Upper lobe of left lung (tissue), 6 donors: ENCODE results near the gene DPYSL3. TPM values are rescaled to one million over a fixed set of nuclear protein-coding genes. Genes with fewer than 3 reads are reported as not detected.

ENCODE experiments used
- ATAC-seq, 2 donors: fragments of 200-7000 bp; cut with Tn5 transposase; one replicate each; pipeline ENCODE4 v1.9.1; 2022; ENCODE audit warnings: mild to moderate bottlenecking in 2 of 2, moderate library complexity in 2 of 2; ENCODE audit not compliant: low FRiP score in 2 of 2
- DNase-seq, 2 donors: peaks; one replicate each; pipeline ENCODE4 v3.0.0-alpha.2; 2019 to 2020
- H3K27ac ChIP-seq, 4 donors: fragments of 200-600 bp; sonication (generic); one replicate each; pipeline ENCODE4 v1.5.1; 2016 to 2019
- H3K27me3 ChIP-seq, 4 donors: fragments of 200-600 bp; sonication (generic); one replicate each; pipeline ENCODE4 v1.5.1; 2017 to 2019
- H3K36me3 ChIP-seq, 4 donors: fragments of 200-600 bp; sonication (generic); one replicate each; pipeline ENCODE4 v1.5.1; 2016 to 2019
- H3K4me1 ChIP-seq, 4 donors: fragments of 200-600 bp; sonication (generic); one replicate each; pipeline ENCODE4 v1.5.1; 2018 to 2019
- H3K4me3 ChIP-seq, 4 donors: fragments of 200-600 bp; sonication (generic); one replicate each; pipeline ENCODE4 v1.5.1; 2017 to 2019; ENCODE audit warnings: mild to moderate bottlenecking in 2 of 4, moderate library complexity in 1 of 4
- H3K9me3 ChIP-seq, 4 donors: fragments of 200-600 bp; sonication (generic); one replicate each; pipeline ENCODE4 v1.5.1; 2018 to 2019
- EP300 ChIP-seq, 4 donors: sonication (generic); formaldehyde crosslinking; IDR thresholded peaks; one replicate each; pipeline ENCODE4 v1.5.1; 2017; ENCODE audit warnings: antibody characterized with exemption in 4 of 4, control low read depth in 2 of 4
- POLR2A ChIP-seq, 4 donors: fragments of 450-650 bp; IDR thresholded peaks; one replicate each; pipeline ENCODE4 v1.5.1; 2016 to 2017; ENCODE audit warnings: antibody characterized with exemption in 4 of 4, mild to moderate bottlenecking in 2 of 4
- POLR2AphosphoS5 ChIP-seq, 2 donors: sonication (generic); formaldehyde crosslinking; IDR thresholded peaks; one replicate each; pipeline ENCODE4 v1.5.1; 2017; ENCODE audit warnings: antibody characterized with exemption in 2 of 2
- WGBS, 2 donors: methylation state at CpG; one replicate each; pipeline ENCODE4 v1.1.5; 2017 to 2018; 5-methylcytosine and 5-hydroxymethylcytosine counted together
- total RNA-seq, 6 donors: library from RNA; depleted of rRNA in 4 of 6; stranded (reverse); fragments of >200 nt in 4 of 6; gene quantifications; one replicate each; pipeline versions ENCODE4 v1.1.0 to v1.2.1, GENCODE V29; 2016 to 2021
- TF ChIP-seq, protein P1 (sequence below), 6 experiments: fragments of 450-650 bp in 4 of 6; fragments of 200-600 bp in 2 of 6; sonication (generic) in 2 of 6; IDR thresholded peaks; one replicate each; pipeline ENCODE4 v1.5.1; 2016 to 2019; ENCODE audit warnings: antibody characterized with exemption in 6 of 6
- donor health status: DM: no; HTN: no; CAD: no; lungs with moderate emphysema.
- donor health status: DM: no; HTN: yes; CAD: no; lungs with severe emphysema.

Gene DPYSL3
- total RNA-seq, 6 donors from 2014 or later, result 24.4 to 85.1 (median 40.6) TPM

GRCh38 chr5:147359581-147359980, 150.3 kb downstream of the DPYSL3 start:
- ATAC-seq, result no peak
- TF ChIP-seq POLR2AphosphoS5 (IDR thresholded peaks at IDR 0.05) (no peak), POLR2A (IDR thresholded peaks at IDR 0.05) (no peak), EP300 (IDR thresholded peaks at IDR 0.05) (no peak)
- TF ChIP-seq, protein P1, sequence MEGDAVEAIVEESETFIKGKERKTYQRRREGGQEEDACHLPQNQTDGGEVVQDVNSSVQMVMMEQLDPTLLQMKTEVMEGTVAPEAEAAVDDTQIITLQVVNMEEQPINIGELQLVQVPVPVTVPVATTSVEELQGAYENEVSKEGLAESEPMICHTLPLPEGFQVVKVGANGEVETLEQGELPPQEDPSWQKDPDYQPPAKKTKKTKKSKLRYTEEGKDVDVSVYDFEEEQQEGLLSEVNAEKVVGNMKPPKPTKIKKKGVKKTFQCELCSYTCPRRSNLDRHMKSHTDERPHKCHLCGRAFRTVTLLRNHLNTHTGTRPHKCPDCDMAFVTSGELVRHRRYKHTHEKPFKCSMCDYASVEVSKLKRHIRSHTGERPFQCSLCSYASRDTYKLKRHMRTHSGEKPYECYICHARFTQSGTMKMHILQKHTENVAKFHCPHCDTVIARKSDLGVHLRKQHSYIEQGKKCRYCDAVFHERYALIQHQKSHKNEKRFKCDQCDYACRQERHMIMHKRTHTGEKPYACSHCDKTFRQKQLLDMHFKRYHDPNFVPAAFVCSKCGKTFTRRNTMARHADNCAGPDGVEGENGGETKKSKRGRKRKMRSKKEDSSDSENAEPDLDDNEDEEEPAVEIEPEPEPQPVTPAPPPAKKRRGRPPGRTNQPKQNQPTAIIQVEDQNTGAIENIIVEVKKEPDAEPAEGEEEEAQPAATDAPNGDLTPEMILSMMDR (IDR thresholded peaks at IDR 0.05), result no peak
- DNase-seq, result no peak
- Histone ChIP-seq H3K4me1 (no peaks in the 10 kb centered on the region), H3K27ac (no peak overlapping the region), H3K36me3 (no peaks in the 10 kb centered on the region), H3K9me3 (no peaks in the 10 kb centered on the region), H3K27me3 (no peaks in the 10 kb centered on the region), H3K4me3 (no peak overlapping the region)
- WGBS, 2 donors, result 80 to 86% methylated on average over 2 of the region's 2 CpGs

- DNase-seq (no peak), ATAC-seq (no peak)
- no peaks in the 10 kb centered on the region for H3K9me3 ChIP-seq
- no peaks in the 10 kb centered on the region for H3K27me3 ChIP-seq
- WGBS, 2 donors, result 55 to 65% methylated on average over 1 of the region's 1 CpG
- no peak overlapping the region for H3K4me3 ChIP-seq
- no peaks in the 10 kb centered on the region for H3K36me3 ChIP-seq
- no peaks in the 10 kb centered on the region for H3K4me1 ChIP-seq
- H3K27ac ChIP-seq, result no peak overlapping the region
- TF ChIP-seq, protein P1 (IDR thresholded peaks at IDR 0.05), result no peak
- no peak for TF ChIP-seq POLR2A (IDR thresholded peaks at IDR 0.05)
- TF ChIP-seq POLR2AphosphoS5 (IDR thresholded peaks at IDR 0.05), result no peak
- no peak for TF ChIP-seq EP300 (IDR thresholded peaks at IDR 0.05)
Observed at GRCh38 chr5:147359101-147359500, 150.8 kb downstream of the DPYSL3 start.

GRCh38 chr5:147349241-147349640, 160.6 kb downstream of the DPYSL3 start:
- WGBS, 2 donors, result 71 to 72% methylated on average over 2 of the region's 2 CpGs
- H3K36me3 ChIP-seq, result no peaks in the 10 kb centered on the region
- H3K4me1 ChIP-seq, result no peaks in the 10 kb centered on the region
- no peaks in the 10 kb centered on the region for H3K27me3 ChIP-seq
- TF ChIP-seq POLR2AphosphoS5 (IDR thresholded peaks at IDR 0.05), result no peak
- no peak for TF ChIP-seq POLR2A (IDR thresholded peaks at IDR 0.05)
- TF ChIP-seq, protein P1 (IDR thresholded peaks at IDR 0.05), result no peak
- TF ChIP-seq EP300 (IDR thresholded peaks at IDR 0.05), result no peak
- no peaks in the 10 kb centered on the region for H3K9me3 ChIP-seq
- no peak overlapping the region for H3K27ac ChIP-seq
- H3K4me3 ChIP-seq, result no peak overlapping the region
- no peak for ATAC-seq
- DNase-seq, result no peak

DNA sequence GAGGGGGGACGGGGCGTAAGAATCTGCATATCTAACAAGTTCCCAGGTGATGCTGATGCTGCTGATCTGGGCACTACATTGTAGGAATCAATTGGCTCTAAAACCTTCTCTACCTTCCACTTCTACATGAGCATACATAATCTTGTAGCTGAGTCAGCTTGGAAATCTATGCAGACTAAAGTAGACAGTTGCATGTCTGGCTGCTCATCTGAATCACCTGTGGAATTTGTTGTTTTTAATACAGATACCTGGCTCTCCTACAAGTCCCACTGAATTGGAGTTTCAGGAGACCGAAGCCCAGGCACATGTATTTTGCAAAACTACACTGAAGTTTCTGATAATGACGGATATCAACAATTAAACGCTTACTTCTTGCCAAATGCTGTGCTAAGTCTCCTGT, 161.4 kb downstream of the DPYSL3 start:
- 92 to 98% methylated on average over 5 of the region's 5 CpGs for WGBS, 2 donors

DNA sequence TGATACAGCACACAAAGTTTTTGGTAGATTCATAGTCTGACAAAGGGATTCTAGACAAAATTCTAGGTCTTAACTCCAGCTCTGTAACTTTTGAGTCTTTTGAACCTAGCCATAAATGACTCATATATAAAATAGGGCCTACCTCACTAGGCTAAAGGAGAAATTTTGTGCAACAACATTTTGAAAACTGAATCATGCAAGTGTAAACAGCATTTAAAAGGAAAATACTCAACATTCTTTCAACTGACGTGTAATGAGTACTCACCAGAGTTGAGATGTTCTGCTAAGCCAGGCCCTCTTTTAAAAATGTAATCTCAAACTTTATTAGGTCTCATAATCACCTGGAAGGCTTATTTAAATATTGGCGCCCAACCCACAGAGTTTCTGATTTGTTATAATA, 161.8 kb downstream of the DPYSL3 start:
- no peaks in the 10 kb centered on the region for H3K27me3 ChIP-seq
- no peak overlapping the region for H3K27ac ChIP-seq
- no peaks in the 10 kb centered on the region for H3K9me3 ChIP-seq
- H3K4me1 ChIP-seq, result no peaks in the 10 kb centered on the region
- no peaks in the 10 kb centered on the region for H3K36me3 ChIP-seq
- ATAC-seq (no peak), DNase-seq (no peak)
- WGBS, 2 donors, result 74% methylated on average over 2 of the region's 2 CpGs
- H3K4me3 ChIP-seq, result no peak overlapping the region
- TF ChIP-seq POLR2AphosphoS5 (IDR thresholded peaks at IDR 0.05), result no peak

More for the DNA sequence above, 161.4 kb downstream of the DPYSL3 start:
- ATAC-seq (no peak), DNase-seq (no peak)
- Histone ChIP-seq H3K9me3 (no peaks in the 10 kb centered on the region), H3K36me3 (no peaks in the 10 kb centered on the region), H3K27me3 (no peaks in the 10 kb centered on the region), H3K27ac (no peak overlapping the region), H3K4me1 (no peaks in the 10 kb centered on the region), H3K4me3 (no peak overlapping the region)
- TF ChIP-seq EP300 (IDR thresholded peaks at IDR 0.05) (no peak), POLR2A (IDR thresholded peaks at IDR 0.05) (no peak), POLR2AphosphoS5 (IDR thresholded peaks at IDR 0.05) (no peak)
- TF ChIP-seq, protein P1 (IDR thresholded peaks at IDR 0.05), result no peak
